Measurements from ENCODE around the gene IL12RB1. TPM values are rescaled to one million over a fixed set of nuclear protein-coding genes. Genes with fewer than 3 reads are reported as not detected.

Gene IL12RB1
- total RNA-seq, 2 donors from 2014 or later = 1.0 TPM; not detected in 1

DNA sequence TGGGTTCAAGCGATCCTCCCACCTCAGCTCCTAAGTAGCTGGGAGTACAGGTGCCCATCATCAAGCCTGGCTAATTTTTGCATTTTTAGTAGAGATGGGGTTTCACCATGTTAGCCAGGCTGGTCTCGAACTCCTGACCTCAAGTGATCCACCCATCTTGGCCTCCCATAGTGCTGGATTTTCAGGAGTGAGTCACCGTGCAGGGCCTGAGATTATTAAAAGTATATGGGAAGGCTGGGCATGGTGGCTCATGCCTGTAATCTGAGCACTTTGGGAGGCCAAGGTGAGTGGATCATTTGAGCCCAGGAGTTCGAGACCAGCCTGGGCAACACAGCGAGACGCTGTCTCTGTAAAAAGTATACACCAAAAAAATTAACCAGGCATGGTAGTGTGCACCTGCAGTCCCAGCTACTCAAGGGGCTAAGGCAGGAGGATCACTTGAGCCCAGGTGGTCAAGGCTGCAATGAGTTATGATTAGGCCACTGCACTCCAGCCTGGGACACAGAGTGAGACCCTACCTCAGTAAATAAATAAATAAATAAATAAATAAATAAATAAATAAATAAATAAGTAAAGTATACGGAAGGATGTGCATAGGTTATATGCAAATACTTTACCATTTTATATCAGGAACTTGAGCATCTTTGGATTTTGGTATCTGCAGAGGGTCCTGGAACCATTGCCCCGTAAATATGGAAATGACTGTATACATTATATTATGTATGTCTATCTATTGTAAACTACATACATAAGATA lies 854 bp downstream of the IL12RB1 start:
- TF ChIP-seq, protein P1, sequence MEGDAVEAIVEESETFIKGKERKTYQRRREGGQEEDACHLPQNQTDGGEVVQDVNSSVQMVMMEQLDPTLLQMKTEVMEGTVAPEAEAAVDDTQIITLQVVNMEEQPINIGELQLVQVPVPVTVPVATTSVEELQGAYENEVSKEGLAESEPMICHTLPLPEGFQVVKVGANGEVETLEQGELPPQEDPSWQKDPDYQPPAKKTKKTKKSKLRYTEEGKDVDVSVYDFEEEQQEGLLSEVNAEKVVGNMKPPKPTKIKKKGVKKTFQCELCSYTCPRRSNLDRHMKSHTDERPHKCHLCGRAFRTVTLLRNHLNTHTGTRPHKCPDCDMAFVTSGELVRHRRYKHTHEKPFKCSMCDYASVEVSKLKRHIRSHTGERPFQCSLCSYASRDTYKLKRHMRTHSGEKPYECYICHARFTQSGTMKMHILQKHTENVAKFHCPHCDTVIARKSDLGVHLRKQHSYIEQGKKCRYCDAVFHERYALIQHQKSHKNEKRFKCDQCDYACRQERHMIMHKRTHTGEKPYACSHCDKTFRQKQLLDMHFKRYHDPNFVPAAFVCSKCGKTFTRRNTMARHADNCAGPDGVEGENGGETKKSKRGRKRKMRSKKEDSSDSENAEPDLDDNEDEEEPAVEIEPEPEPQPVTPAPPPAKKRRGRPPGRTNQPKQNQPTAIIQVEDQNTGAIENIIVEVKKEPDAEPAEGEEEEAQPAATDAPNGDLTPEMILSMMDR (IDR thresholded peaks at IDR 0.05) = no peak
- TF ChIP-seq POLR2A (IDR thresholded peaks at IDR 0.05) = no peak
- intact Hi-C loops (cut with DNase I) = no loop called here
- ATAC-seq = no peak
- no peaks in the 10 kb centered on the region for H3K36me3 ChIP-seq (replicated peaks in 1 of 2; ENCODE audit: insufficient read depth in 1 of 2, low read depth in 2 of 2)
- no peak overlapping the region for H3K4me3 ChIP-seq
- 80 to 87% methylated on average over 8 of the region's 8 CpGs for WGBS, 2 donors
- H3K4me1 ChIP-seq = no peaks in the 10 kb centered on the region
- H3K9me3 ChIP-seq = no peaks in the 10 kb centered on the region
- DNase-seq = no peak
- no peaks in the 10 kb centered on the region for H3K27me3 ChIP-seq
- no peak overlapping the region for H3K27ac ChIP-seq

DNA sequence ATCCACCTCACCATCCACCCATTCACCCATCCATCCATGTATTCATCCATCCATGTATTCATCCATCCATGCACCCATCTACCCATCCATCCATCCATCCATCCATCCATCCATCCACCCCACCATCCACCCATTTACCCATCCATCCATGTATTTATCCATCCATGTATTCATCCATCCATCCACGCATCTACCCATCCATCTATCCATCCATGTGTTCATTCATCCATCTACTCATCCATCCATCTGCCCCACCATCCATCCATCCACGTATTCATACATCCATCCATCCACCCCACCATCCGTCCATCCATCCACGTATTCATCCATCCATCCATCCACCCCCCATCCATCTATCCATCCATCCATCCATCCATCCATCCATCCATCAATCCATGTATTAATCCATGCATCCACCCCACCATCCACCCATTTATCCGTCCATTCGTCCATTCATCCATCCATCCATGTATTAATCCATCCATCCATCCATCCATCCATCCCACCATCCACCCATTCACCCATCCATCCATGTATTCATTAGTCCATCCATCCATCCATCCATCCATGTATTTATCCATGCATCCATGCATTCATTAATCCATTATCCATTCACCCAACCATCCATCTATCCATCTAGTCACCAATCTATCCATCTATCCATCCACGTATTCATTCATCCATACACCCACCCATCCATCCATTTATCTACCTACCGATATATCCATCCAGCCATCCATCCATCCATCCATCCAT lies 2.6 kb downstream of the IL12RB1 start:
- WGBS, 2 donors = 61 to 64% methylated on average over 8 of the region's 8 CpGs
- no peaks in the 10 kb centered on the region for H3K36me3 ChIP-seq (replicated peaks in 1 of 2; ENCODE audit: insufficient read depth in 1 of 2, low read depth in 2 of 2)
- TF ChIP-seq, protein P1 (IDR thresholded peaks at IDR 0.05) = no peak
- no peak for TF ChIP-seq POLR2A (IDR thresholded peaks at IDR 0.05)
- intact Hi-C loops (cut with DNase I) = no loop called here
- no peaks in the 10 kb centered on the region for H3K27me3 ChIP-seq
- no peak overlapping the region for H3K27ac ChIP-seq
- no peak overlapping the region for H3K4me3 ChIP-seq
- H3K9me3 ChIP-seq = no peaks in the 10 kb centered on the region
- ATAC-seq (no peak), DNase-seq (no peak)
- H3K4me1 ChIP-seq = no peaks in the 10 kb centered on the region

DNA sequence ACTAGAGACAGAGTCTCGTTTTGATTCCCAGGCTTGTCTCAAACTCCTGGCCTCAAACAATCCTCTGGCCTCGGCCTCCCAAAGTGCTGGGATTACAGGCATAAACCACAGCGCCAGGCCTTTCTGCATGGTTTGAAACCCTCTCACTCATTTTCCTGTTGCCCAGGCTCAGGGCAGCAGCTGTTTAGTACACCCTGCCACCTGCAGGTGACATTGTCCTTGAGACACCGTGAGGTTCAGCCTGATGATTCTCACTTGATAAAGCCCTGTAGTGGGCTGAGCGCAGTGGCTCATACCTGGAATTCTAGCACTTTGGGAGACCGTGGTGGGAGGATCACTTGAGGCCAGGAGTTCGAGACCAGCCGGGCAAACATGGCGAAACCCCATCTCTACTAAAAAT lies 12.5 kb downstream of the IL12RB1 start:
- Histone ChIP-seq H3K36me3 (replicated peaks in 1 of 2; ENCODE audit: insufficient read depth in 1 of 2, low read depth in 2 of 2) (no peaks in the 10 kb centered on the region), H3K4me3 (no peak overlapping the region), H3K27ac (no peak overlapping the region), H3K9me3 (no peaks in the 10 kb centered on the region), H3K4me1 (no peaks in the 10 kb centered on the region), H3K27me3 (no peaks in the 10 kb centered on the region)
- no peak for TF ChIP-seq POLR2A (IDR thresholded peaks at IDR 0.05)
- TF ChIP-seq, protein P1 (IDR thresholded peaks at IDR 0.05) = no peak
- ATAC-seq (no peak), DNase-seq (no peak)
- 59 to 74% methylated on average over 5 to 9 of the region's 9 CpGs for WGBS, 2 donors
- intact Hi-C loops (cut with DNase I) = no loop called here

DNA sequence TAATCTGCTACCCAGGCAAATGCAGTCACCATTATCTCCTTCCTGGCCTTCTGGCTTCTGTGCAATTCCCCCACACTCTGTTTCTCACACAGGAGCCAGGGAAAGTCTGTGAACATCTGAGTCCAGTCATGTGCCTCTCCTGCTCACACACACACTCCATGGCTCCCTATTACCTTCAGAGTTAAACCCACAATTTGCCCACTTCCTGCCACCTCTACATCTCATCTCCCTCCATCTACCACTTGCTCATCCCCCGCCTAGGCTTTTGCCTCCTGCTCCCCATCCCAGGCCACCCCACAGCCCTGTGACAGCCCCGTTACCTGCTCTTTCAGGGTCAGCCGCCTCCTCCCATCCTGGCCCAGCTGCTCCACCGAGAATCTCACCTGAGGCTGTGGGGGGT lies 13.5 kb downstream of the IL12RB1 start:
- Histone ChIP-seq H3K4me3 (no peak overlapping the region), H3K4me1 (no peaks in the 10 kb centered on the region), H3K9me3 (no peaks in the 10 kb centered on the region), H3K36me3 (replicated peaks in 1 of 2; ENCODE audit: insufficient read depth in 1 of 2, low read depth in 2 of 2) (no peaks in the 10 kb centered on the region), H3K27ac (no peak overlapping the region), H3K27me3 (no peaks in the 10 kb centered on the region)
- 71 to 76% methylated on average over 4 of the region's 4 CpGs for WGBS, 2 donors
- TF ChIP-seq, protein P1 (IDR thresholded peaks at IDR 0.05) = no peak
- no peak for TF ChIP-seq POLR2A (IDR thresholded peaks at IDR 0.05)
- ATAC-seq (no peak), DNase-seq (no peak)
- intact Hi-C loops (cut with DNase I) = no loop called here
